HS-5 (cell line): ENCODE measurements around the gene GPR68.
"Not testable (repeated sequence)": the region's sequence is repeated elsewhere in the genome, so short reads cannot be mapped to it uniquely, and the experiment has no call there.

Experiments used
- DNase-seq: peaks from one replicate; pipeline ENCODE4 v3.0.0-alpha.2; 2012; ENCODE audit warnings: low read depth

The GPR68 gene

GRCh38 chr14:91272341-91273272 is 28.1 kb upstream of the GPR68 start:
- DNase-seq, result no peak

- no peak for DNase-seq
These were observed 27.1 kb upstream of the GPR68 start for GRCh38 chr14:91271639-91272038.

- no peak for DNase-seq
These were observed 26.1 kb upstream of the GPR68 start for GRCh38 chr14:91270619-91271018.

GRCh38 chr14:91270188-91270587 is 25.7 kb upstream of the GPR68 start:
- no peak for DNase-seq

- no peak for DNase-seq
These were observed 24.8 kb upstream of the GPR68 start for GRCh38 chr14:91269076-91269991.

GRCh38 chr14:91267965-91268437 is 23.5 kb upstream of the GPR68 start:
- DNase-seq, result no peak

GRCh38 chr14:91266276-91266675 is 21.8 kb upstream of the GPR68 start:
- not testable (repeated sequence) for DNase-seq

- no peak for DNase-seq
These were observed 20.9 kb upstream of the GPR68 start for GRCh38 chr14:91265404-91265803.

GRCh38 chr14:91264151-91265150 is 19.9 kb upstream of the GPR68 start:
- no peak for DNase-seq

GRCh38 chr14:91263329-91263728 is 18.8 kb upstream of the GPR68 start:
- DNase-seq, result no peak

GRCh38 chr14:91261986-91262549 is 17.6 kb upstream of the GPR68 start:
- no peak for DNase-seq

GRCh38 chr14:91261115-91261514 is 16.6 kb upstream of the GPR68 start:
- no peak for DNase-seq

GRCh38 chr14:91258876-91259275 is 14.4 kb upstream of the GPR68 start:
- no peak for DNase-seq

- no peak for DNase-seq
These were observed 13.6 kb upstream of the GPR68 start for GRCh38 chr14:91258011-91258618.

- DNase-seq, result no peak
These were observed 13.0 kb upstream of the GPR68 start for GRCh38 chr14:91257328-91258010.

- no peak for DNase-seq
These were observed 12.2 kb upstream of the GPR68 start for GRCh38 chr14:91256661-91257060.

- no peak for DNase-seq
These were observed 10.7 kb upstream of the GPR68 start for GRCh38 chr14:91255026-91255695.

GRCh38 chr14:91254461-91254860 is 10.0 kb upstream of the GPR68 start:
- no peak for DNase-seq

- DNase-seq, result no peak
These were observed 9.4 kb upstream of the GPR68 start for GRCh38 chr14:91253795-91254323.
